ENCODE results near the gene PTPRU.

DNA sequence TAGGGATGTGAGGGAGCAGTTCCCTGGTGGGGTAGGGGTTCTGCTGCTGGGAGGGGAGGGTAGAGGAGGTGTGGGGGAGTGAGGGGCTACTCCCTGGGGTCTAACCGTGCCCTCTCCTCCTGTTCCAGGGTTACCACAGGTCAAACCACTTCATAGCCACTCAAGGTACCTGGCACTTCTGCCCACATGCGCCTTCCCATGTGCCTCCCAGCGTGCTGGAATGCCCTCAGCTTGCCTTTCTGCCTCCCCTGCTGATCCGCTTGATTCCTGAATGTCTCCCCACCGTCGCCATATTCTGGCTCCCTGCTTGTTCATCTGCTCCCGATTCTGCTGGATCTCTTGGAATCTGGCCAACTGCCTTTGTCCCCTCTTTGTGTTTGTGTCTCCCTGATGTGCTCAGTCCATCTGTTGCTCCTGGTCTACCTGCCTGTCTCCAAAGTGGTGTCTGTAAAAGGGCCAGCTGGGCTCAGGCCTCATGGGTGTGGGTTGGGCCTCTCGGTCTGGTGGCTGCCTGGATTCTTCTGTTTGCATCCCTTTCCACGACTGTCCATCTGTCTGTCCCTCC lies 74.4 kb downstream of the PTPRU start:
- TF ChIP-seq, protein P1, sequence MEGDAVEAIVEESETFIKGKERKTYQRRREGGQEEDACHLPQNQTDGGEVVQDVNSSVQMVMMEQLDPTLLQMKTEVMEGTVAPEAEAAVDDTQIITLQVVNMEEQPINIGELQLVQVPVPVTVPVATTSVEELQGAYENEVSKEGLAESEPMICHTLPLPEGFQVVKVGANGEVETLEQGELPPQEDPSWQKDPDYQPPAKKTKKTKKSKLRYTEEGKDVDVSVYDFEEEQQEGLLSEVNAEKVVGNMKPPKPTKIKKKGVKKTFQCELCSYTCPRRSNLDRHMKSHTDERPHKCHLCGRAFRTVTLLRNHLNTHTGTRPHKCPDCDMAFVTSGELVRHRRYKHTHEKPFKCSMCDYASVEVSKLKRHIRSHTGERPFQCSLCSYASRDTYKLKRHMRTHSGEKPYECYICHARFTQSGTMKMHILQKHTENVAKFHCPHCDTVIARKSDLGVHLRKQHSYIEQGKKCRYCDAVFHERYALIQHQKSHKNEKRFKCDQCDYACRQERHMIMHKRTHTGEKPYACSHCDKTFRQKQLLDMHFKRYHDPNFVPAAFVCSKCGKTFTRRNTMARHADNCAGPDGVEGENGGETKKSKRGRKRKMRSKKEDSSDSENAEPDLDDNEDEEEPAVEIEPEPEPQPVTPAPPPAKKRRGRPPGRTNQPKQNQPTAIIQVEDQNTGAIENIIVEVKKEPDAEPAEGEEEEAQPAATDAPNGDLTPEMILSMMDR (IDR thresholded peaks at IDR 0.05 in 4 of 5, conservative IDR thresholded peaks at IDR 0.05 in 1 of 5): no peak
- TF ChIP-seq POLR2A (IDR thresholded peaks at IDR 0.05): no peak

All from gastrocnemius medialis (tissue), 4 donors.